HG02678 (cell line): ENCODE measurements around the gene IFI27L1.

Experiments
- ATAC-seq: cut with Tn5 transposase; IDR thresholded peaks from one replicate; pipeline ENCODE4 v1.9.1; 2021; ENCODE audit warnings: mild to moderate bottlenecking, moderate library complexity; ENCODE audit not compliant: unreplicated experiment

IFI27L1 gene, protein sequence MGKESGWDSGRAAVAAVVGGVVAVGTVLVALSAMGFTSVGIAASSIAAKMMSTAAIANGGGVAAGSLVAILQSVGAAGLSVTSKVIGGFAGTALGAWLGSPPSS

DNA sequence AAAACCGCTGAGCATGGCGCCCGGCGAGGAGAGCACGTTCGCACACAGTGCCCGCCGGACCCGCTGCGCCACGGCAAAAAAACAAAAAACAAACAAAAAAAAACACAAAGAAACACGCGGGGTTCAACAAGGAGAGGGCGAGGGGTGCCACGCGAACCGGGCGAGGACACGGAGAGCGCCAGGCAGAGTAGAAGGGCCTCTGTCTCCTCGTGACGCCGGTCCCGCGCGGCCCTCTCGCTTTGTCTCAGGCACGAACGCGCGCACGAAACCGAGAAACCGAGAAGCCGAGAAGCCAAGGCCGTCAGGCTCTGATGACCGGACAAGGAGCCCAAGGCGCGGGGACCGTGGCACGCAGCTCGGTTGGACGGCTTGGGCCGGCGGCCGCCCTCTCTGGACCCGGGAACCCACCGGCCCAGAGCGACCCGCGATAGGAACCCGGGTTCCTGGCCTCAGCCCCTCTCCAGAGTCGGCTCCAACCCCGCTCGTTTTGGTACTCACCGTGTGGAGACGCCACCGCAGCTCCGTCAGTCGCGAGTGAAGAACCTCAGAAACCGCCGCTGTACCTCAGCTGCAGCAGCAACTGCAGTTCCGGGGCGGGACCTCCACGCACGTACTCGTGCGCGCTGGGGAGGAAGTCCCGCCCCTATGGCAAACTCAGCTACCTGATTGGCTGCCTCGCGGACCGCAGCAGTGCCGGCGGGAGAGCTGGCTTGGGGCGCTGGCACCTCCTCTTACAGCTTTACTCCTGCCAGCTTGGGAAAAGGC, at the start of gene IFI27L1, which contains the start of gene DDX24:
TSS of gene IFI27L1 (plus strand) at position 690 of the 765 bp plus-strand sequence. CDS start 15,628 bp downstream, outside the sequence.
TSS of gene DDX24 (minus strand) at position 582 of the 765 bp plus-strand sequence. CDS start 1,460 bp downstream, outside the sequence.
- ATAC-seq, result peak; percentile 99

GRCh38 chr14:94031883-94032279, 49.2 kb upstream of the IFI27L1 start:
- ATAC-seq, result no peak

DNA sequence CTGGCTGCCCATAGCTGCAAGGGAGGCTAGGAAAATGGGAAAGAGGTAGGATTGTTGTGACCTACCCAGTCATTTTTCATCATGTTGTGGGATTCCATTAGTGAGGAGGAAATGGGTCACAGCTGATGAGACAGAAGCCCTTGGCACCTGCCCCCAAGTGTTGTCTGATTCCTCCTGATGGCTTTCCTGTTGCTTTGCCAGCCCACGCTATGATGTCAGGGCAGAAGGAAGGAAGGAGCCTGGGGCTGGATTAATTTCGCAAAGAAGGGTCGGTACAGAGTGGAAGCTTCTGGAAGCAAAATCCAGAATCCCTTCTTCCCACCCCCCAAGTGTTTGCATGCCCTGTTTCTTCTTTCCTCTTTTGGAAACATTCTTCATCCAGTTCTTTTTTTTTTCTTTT, 46.2 kb upstream of the IFI27L1 start:
- no peak for ATAC-seq

GRCh38 chr14:94036313-94037167, 44.6 kb upstream of the IFI27L1 start:
- peak; percentile 86 for ATAC-seq

DNA sequence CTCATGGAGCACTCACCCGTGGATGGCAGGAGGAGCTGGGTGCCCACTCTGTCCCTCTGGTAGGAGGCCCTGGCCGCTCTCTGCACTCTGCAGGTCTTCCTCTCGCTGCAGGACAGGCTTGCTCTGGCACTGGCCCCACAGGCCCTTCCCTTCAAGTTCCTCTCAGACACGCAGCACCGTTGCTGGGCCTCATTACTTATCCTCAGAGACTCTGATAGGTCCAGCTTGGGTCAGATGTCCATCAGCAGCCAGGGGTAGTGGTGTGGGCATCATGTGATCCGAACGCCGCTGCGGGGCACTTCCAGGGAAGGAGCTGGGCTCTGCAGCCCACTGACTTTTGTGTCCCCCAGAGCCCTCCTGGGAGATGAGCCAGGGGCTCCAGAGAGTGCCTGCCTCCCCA, 43.2 kb upstream of the IFI27L1 start:
- no peak for ATAC-seq

GRCh38 chr14:94038510-94038909, 42.6 kb upstream of the IFI27L1 start:
- ATAC-seq, result no peak

DNA sequence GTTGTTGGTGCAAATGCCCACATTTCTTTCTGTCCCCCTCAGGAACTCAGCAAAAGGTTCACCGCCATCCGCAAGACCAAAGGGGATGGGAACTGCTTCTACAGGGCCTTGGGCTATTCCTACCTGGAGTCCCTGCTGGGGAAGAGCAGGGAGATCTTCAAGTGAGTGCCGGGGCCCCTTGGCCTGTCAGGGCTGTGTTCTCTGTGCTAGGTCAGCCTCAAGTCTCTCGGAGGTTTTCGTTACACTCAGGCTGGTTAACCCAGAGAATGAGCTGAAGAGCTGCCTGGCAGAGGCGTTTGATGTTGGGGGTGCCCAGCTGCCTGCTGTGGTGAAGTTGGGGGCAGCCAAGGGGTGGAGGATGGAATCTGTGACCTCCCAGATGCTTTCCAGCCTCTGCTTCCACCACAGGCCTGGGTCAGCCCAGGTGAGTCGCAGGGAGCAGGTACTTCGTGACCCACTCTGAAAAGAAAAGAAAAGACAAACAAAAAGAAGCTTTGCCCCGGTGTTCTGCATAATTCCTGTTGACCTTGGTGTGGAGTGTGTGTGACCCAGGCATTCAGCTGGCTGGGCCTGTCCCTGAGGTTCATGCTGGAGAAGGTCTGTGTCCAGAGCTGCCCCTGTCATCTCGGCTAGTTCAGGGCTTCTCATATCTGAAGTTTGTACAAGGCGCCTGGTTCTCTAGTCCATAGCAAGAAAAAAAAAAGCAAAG, 42.0 kb upstream of the IFI27L1 start:
- ATAC-seq, result no peak

GRCh38 chr14:94040247-94040646, 40.9 kb upstream of the IFI27L1 start:
- ATAC-seq, result no peak

DNA sequence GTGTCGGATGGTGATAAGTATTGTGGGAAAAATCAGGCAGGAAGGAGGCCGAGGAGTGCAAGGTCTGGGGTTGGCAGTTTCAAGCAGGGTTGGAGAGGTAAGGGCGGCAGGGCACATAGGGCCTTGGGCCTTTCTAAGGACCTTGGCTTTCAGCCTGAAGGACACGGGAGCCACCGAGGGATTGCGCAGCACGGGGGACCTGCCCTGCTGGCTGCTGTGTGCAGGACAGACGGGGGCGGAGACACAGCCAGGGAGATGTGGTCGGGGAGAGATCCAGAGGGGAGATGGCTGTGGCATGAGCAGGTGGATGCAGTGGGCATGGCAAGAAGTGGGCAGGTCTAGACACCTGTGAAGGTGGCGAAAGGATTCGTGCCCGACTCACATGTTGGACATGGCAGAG, 40.3 kb upstream of the IFI27L1 start:
- no peak for ATAC-seq

- no peak for ATAC-seq
Measured at GRCh38 chr14:94041551-94042346, 39.4 kb upstream of the IFI27L1 start.

- no peak for ATAC-seq
Measured at GRCh38 chr14:94042433-94043091, 38.5 kb upstream of the IFI27L1 start.

- ATAC-seq, result no peak
Measured at GRCh38 chr14:94043111-94043755, 37.9 kb upstream of the IFI27L1 start.

GRCh38 chr14:94043756-94044475, 37.2 kb upstream of the IFI27L1 start:
- no peak for ATAC-seq

DNA sequence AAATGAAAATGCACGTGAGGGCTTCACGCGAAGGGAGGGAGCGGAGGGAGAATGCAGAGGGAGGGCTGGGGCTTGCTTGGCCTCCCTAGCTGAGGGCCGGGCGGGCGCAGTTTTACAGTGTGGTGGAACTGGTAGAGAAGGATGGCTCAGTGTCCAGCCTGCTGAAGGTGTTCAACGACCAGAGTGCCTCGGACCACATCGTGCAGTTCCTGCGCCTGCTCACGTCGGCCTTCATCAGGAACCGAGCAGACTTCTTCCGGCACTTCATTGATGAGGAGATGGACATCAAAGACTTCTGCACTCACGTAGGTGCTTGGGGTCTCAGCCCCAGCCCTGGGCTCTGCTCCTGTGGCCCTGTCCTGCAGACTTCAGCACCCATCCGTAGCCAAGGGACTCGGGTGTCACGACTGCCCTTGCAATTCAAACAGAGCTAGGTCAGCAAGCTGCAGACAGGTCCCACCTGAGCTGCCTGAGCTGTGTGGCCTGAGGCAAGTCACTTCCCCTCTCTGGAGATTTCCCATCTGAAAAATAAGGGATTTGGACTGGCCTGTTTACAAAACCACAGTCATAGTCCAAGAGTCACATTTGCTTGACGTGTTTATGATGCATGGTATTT, 36.5 kb upstream of the IFI27L1 start:
- no peak for ATAC-seq

DNA sequence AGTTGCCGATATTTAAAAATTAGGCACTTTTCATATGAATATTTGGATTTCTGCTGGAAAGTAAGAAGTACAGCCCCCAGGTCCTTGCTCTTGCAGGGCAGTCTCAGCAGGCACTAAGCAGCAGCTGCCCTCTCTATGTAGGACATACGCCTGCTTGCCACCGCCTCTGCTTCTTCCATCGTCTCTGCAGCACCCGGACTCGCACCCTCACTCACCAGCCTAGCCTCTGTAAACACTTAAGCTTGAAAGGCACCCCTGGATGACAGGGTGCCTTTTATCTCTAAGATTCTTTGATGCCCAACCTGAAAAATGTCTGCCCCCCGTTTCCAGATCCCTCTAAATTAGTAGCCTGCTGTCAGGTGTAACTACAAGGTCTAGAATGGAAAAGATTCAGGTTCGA, 36.0 kb upstream of the IFI27L1 start:
- ATAC-seq, result no peak

- no peak for ATAC-seq
Measured at GRCh38 chr14:94045563-94046345, 35.4 kb upstream of the IFI27L1 start.

- ATAC-seq, result no peak
Measured at GRCh38 chr14:94046696-94047250, 34.3 kb upstream of the IFI27L1 start.
